Ovary (tissue), 9 donors: Measurements from ENCODE around the gene ZNF93. TPM values are rescaled to one million over a fixed set of nuclear protein-coding genes. Genes with fewer than 3 reads are reported as not detected.
"Not testable (repeated sequence)": the region's sequence is repeated elsewhere in the genome, so short reads cannot be mapped to it uniquely, and the experiment has no call there.

Experiments used
- DNase-seq, 5 donors: peaks; one replicate each; pipeline ENCODE4 v3.0.0-alpha.2; 2019 to 2020
- H3K27ac ChIP-seq, 2 donors: fragments of 200-600 bp; one replicate each; pipeline versions ENCODE4 v1.5.1 to v1.8.0; 2019 to 2022
- H3K27me3 ChIP-seq: fragments of 200-600 bp; one replicate; pipeline ENCODE4 v1.8.0; 2022
- H3K36me3 ChIP-seq: fragments of 200-600 bp; sonication (generic); one replicate; pipeline ENCODE4 v1.5.1; 2019
- H3K4me1 ChIP-seq: one replicate; pipeline ENCODE4 v1.8.1; 2013; ENCODE audit warnings: mild to moderate bottlenecking, moderate library complexity; ENCODE audit not compliant: insufficient read depth
- H3K4me3 ChIP-seq: fragments of 200-600 bp; sonication (generic); one replicate; pipeline ENCODE4 v1.5.1; 2017
- H3K9me3 ChIP-seq, 2 donors: fragments of 200-600 bp in 1 of 2; sonication (generic) in 1 of 2; one replicate each; pipeline versions ENCODE4 v1.5.1 to v1.8.1; 2013 to 2019; ENCODE audit warnings: mild to moderate bottlenecking in 1 of 2, moderate library complexity in 1 of 2
- EP300 ChIP-seq: sonication (generic); formaldehyde crosslinking; IDR thresholded peaks from one replicate; pipeline ENCODE4 v1.6.1; 2017; ENCODE audit warnings: antibody characterized with exemption
- POLR2A ChIP-seq: fragments of 450-650 bp; IDR thresholded peaks from one replicate; pipeline ENCODE4 v1.6.1; 2017; ENCODE audit warnings: antibody characterized with exemption, mild to moderate bottlenecking, moderate library complexity
- WGBS, 3 donors: extraction: QIAGEN DNeasy Blood & Tissue Kit in 1 of 3; methylation state at CpG; one replicate each; pipeline versions ENCODE4 v1.1.5 to v1.1.7; 2013 to 2017; 5-methylcytosine and 5-hydroxymethylcytosine counted together
- intact Hi-C, 4 donors: fragments of 100-400 bp; cut with DNase I; formaldehyde crosslinking; loops; one replicate each; pipeline versions ENCODE4 v1.11.0 to v1.15.1; 2022 to 2023
- polyA plus RNA-seq, 2 donors: library from polyadenylated mRNA; stranded (reverse); fragments of 200-250 nt in 1 of 2; fragments of 350-450 nt in 1 of 2; fragmentation: Illumina TruSeq in 1 of 2; extraction: RNeasy Lipid Tissue Mini Kit (QIAGEN cat#74804) in 1 of 2; gene quantifications; one replicate each; pipeline ENCODE4 v1.2.3, GENCODE V29; 2013 to 2014
- total RNA-seq, 7 donors: library from RNA; depleted of rRNA in 2 of 7; stranded (reverse); fragments of >200 nt in 2 of 7; fragmentation: NEBNext Ultra II Directional in 3 of 7; extraction: Animal tissue kit (Norgen Biotek cat#: 25700) in 3 of 7; gene quantifications; one replicate each; pipeline versions ENCODE4 v1.1.0 to v1.2.4, GENCODE V29; 2016 to 2023
- TF ChIP-seq, protein P1 (sequence below), 3 donors: fragments of 450-650 bp in 2 of 3; fragments of 200-600 bp in 1 of 3; IDR thresholded peaks; one replicate each; pipeline versions ENCODE4 v1.5.1 to v1.8.0; 2016 to 2022; ENCODE audit warnings: antibody characterized with exemption in 3 of 3, mild to moderate bottlenecking in 1 of 3
- donor health status: DM: no; HTN: no; CAD: no; lungs with moderate emphysema.
- donor health status: DM: no; HTN: no; CAD: no.
- donor health status: Bipolar disorder and iron deficiency.
- donor health status: DM: yes; HTN: yes; CAD: no.
- donor health status: DM: no; HTN: no; CAD: no.
- donor health status: DM: yes; HTN: yes; CAD: no.

Gene ZNF93
- total and polyA plus RNA-seq, 9 donors = 4.9 to 15.2 (median 7.7) TPM

DNA sequence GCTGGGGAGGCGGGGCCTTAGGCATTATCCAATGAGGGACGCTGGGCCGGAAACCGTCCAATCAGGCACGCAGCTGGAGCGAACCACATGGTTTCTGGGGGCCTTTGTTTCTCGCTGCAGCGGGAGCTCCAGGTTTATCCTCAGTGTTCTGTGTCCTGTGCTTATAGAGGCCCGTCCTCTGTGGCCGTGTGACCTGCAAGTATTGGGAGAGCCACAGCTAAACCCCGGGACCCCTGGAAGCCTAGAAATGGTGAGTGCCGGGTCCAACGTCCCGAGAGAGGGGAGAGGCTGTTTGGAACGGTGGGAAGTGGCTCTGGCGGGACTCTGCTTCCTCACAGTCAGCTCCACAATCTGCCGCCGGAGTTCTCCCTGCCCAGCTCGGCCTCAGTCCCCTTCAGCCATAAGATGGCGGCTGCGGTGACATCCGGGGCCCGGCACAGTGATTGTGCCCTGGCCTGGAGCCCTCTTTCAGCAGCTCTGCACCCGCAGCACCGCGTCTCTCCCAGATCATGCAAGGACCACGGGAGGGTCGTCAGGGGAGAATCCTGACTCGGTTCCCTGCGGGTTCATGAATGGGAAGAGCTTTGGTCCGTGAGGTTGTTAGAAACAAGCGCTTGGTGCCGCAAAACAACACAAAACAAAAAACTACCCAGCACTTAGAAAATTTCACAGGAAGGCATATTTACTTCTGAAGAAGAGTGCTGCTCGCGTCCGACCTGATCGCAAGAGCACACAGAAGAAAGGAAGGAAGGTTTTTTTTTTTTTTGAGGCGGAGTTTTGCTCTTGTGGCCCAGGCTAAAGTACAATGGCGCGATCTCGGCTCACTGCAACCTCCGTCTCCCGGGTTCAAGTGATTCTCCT, 34.8 kb upstream of the ZNF93 start, which contains the start of gene ZNF253:
TSS of gene ZNF253 (plus strand) at position 133 of the 861 bp plus-strand sequence. CDS start at position 248, 115 bp downstream.
- 0 to 1% (median 0%) methylated on average over 43 of the region's 43 CpGs for WGBS, 3 donors
- H3K4me1 ChIP-seq = peaks cover 6% of the 10 kb centered on the region
- intact Hi-C loops = no loop called here
- H3K27me3 ChIP-seq = no peaks in the 10 kb centered on the region
- peak; percentile 95 to 97 (median 97) for DNase-seq
- no peaks in the 10 kb centered on the region for H3K9me3 ChIP-seq
- H3K4me3 ChIP-seq = peak within 1 kb of the TSS; percentile 78
- H3K27ac ChIP-seq = peak within 1 kb of the TSS; percentile 50 to 86
- TF ChIP-seq POLR2A = peak; percentile 82
- TF ChIP-seq, protein P1, sequence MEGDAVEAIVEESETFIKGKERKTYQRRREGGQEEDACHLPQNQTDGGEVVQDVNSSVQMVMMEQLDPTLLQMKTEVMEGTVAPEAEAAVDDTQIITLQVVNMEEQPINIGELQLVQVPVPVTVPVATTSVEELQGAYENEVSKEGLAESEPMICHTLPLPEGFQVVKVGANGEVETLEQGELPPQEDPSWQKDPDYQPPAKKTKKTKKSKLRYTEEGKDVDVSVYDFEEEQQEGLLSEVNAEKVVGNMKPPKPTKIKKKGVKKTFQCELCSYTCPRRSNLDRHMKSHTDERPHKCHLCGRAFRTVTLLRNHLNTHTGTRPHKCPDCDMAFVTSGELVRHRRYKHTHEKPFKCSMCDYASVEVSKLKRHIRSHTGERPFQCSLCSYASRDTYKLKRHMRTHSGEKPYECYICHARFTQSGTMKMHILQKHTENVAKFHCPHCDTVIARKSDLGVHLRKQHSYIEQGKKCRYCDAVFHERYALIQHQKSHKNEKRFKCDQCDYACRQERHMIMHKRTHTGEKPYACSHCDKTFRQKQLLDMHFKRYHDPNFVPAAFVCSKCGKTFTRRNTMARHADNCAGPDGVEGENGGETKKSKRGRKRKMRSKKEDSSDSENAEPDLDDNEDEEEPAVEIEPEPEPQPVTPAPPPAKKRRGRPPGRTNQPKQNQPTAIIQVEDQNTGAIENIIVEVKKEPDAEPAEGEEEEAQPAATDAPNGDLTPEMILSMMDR (IDR thresholded peaks at IDR 0.05) = no peak
- no peak for TF ChIP-seq EP300
- no peaks in the 10 kb centered on the region for H3K36me3 ChIP-seq

DNA sequence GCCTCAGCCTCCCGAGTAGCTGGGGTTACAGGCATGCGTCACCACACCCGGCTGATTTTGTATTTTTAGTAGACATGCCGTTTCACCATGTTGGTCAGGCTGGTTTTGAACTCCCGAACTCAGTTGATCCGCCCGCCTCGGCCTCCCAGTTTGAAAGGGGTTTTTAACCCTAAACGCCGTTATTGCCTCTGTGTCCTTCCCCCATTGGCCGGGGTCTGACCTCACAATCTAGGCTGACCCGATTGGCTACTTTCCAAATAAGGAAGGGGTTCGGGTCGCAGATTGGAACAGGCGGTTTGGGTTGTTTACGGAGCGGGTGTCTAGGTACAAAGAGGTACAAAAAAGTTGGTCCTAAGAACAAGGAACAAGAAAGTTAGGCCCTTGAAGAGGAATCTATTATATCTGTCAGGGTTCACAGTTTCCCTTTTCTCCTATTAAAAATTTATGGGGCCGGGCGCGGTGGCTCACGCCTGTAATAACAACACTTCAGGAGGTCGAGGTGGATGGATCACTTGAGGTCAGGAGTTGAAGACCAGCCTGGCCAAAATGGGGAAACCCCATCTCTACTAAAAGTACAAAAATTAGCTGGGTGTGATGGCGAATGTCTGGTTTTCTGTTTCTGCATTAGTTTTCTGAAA, 34.0 kb upstream of the ZNF93 start:
- Histone ChIP-seq H3K4me3 (peak overlapping the region; percentile 78), H3K27ac (peak overlapping the region; percentile 50 to 86), H3K36me3 (no peaks in the 10 kb centered on the region), H3K4me1 (peaks cover 11% of the 10 kb centered on the region), H3K9me3 (no peaks in the 10 kb centered on the region), H3K27me3 (no peaks in the 10 kb centered on the region)
- intact Hi-C loops = no loop called here
- TF ChIP-seq, protein P1 (IDR thresholded peaks at IDR 0.05) = no peak
- no peak for TF ChIP-seq POLR2A
- TF ChIP-seq EP300 = no peak
- peak in 3 of 5 donors; percentile 28 to 43 (median 39) for DNase-seq
- 1% methylated on average over 23 of the region's 23 CpGs for WGBS, 3 donors

DNA sequence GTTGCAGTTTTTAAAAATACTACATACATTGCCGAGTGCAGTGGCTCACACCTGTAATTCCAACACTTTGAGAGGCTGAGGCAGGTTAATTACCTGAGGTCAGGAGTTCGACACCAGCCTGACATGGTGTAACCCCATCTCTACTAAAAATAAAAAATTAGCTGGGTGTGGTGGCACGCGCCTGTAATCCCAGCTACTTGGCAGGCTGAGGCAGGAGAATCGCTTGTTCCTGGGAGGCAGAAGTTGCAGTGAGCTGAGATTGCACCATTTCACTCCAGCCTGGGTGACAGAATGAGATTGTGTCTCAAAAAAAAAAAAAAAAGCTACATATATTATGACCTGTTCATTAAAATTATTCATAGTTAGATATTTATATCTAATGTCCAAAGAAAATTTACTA, 30.7 kb upstream of the ZNF93 start:
- H3K36me3 ChIP-seq, H3K9me3 ChIP-seq, H3K27ac ChIP-seq, intact Hi-C loops, H3K27me3 ChIP-seq, DNase-seq, H3K4me3 ChIP-seq: not testable (repeated sequence)
- H3K4me1 ChIP-seq = peaks cover 14% of the 10 kb centered on the region
- 86 to 95% (median 86%) methylated on average over 5 of the region's 5 CpGs for WGBS, 3 donors

DNA sequence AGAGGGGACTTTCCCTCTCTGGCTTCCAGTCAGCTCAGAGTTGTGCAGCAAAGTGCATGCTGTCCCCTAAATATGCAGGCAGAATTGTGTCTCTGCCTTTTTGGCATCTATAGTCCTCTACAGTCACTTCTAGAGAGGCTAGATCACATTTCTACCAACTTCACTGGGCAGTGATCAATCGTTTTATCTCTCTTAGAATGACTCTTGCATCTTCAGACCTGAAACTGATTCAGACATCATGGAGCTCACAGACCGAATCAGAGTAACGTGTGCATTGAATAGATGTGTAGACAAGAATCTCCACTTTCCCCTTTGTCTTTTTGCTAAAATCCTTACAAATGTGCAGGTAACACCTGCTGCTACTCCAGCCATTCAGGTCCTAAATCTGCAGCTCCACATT, 28.8 kb upstream of the ZNF93 start:
- H3K36me3 ChIP-seq = no peaks in the 10 kb centered on the region
- TF ChIP-seq, protein P1 (IDR thresholded peaks at IDR 0.05) = no peak
- TF ChIP-seq EP300 (no peak), POLR2A (no peak)
- DNase-seq = no peak
- intact Hi-C loops = no loop called here
- H3K27ac ChIP-seq = no peak overlapping the region
- 78 to 85% (median 85%) methylated on average over 3 of the region's 3 CpGs for WGBS, 3 donors
- H3K4me1 ChIP-seq = peaks cover 17% of the 10 kb centered on the region
- no peaks in the 10 kb centered on the region for H3K9me3 ChIP-seq
- no peak overlapping the region for H3K4me3 ChIP-seq
- no peaks in the 10 kb centered on the region for H3K27me3 ChIP-seq

DNA sequence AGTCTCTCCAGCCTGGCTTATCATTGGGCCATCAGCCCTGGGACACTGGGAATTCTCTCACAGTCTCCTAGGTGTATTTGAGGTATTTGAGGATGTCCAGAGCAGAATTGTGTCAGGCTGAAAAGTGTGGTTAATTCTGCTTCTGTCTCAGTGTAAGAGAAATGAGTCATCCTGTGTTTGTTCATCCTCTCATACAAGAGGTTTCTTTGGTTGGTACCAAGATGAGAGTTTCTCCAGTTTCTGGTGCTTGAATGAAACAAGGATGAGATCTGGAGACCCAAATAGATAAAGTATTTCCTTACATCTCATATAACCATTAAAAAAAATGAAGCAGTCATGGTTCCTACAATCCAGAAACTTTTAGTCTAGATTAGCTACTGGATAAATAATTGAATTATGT, 27.4 kb upstream of the ZNF93 start:
- no peak overlapping the region for H3K4me3 ChIP-seq
- no peaks in the 10 kb centered on the region for H3K36me3 ChIP-seq
- H3K27ac ChIP-seq = no peak overlapping the region
- TF ChIP-seq EP300 = no peak
- TF ChIP-seq, protein P1 (IDR thresholded peaks at IDR 0.05) = no peak
- TF ChIP-seq POLR2A = no peak
- H3K27me3 ChIP-seq = no peaks in the 10 kb centered on the region
- intact Hi-C loops = no loop called here
- H3K9me3 ChIP-seq = no peaks in the 10 kb centered on the region
- no peak for DNase-seq
- H3K4me1 ChIP-seq = peaks cover 18% of the 10 kb centered on the region
